ENCODE results near the gene CSNK1A1L.

CSNK1A1L gene

DNA sequence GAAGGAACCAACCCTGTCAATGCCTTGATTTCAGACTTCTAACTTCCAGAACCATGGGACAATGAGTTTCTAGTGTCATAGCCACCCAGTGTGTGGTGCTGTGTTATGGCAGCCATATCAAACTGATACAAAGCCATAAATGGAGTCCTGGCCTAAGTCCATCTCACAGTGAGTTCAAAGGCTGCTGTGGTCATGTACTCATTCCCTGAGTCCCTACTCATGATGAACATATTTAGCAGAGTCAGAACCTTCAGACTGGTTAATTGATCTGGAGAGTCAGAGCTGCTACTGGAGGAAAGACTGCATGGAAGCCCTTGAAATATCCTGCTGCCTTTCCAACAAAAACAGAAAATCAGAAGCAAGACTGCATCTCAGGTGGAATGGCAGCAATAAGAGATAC lies 39.2 kb upstream of the CSNK1A1L start:
- no peaks in the 10 kb centered on the region for H3F3A ChIP-seq (ENCODE audit: insufficient read depth)

DNA sequence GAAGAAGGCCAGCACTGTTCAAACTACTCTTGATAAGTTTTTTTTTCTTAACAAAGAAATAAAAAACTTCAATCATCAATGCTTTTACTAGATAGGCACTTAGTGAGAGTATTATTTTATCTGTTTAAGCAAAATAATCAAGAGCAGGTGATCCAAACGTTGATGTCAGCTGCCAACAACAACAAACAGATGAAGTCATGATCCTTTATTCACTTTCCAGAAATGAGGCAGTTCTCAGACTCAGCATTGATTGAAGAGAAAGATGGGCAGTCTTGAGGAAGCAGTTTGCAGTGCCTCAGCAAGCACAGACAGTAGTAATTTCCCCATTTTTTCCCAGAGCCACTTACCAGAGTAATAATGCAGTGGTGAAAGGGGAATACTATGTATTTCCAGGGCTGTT lies 38.4 kb upstream of the CSNK1A1L start:
- Histone ChIP-seq H3K27ac (ENCODE audit: low read depth, low read length) (no peak overlapping the region), H3K27me3 (ENCODE audit: low read length) (no peaks in the 10 kb centered on the region), H4K20me1 (ENCODE audit: low read depth, low read length) (no peaks in the 10 kb centered on the region), H2AFZ (ENCODE audit: low read depth, low read length, severe bottlenecking) (no peak overlapping the region), H3K79me2 (ENCODE audit: insufficient read depth, low read length) (no peaks in the 10 kb centered on the region), H3K9ac (ENCODE audit: low read length) (no peak overlapping the region), H3K4me2 (ENCODE audit: low read depth, low read length, poor library complexity, severe bottlenecking) (no peak overlapping the region), H3F3A (ENCODE audit: insufficient read depth) (no peaks in the 10 kb centered on the region), H3K36me3 (ENCODE audit: low read length) (no peaks in the 10 kb centered on the region), H3K9me3 (ENCODE audit: insufficient read depth, low read length) (no peaks in the 10 kb centered on the region), H3K4me3 (ENCODE audit: insufficient read depth, low read length, poor library complexity, severe bottlenecking) (no peak overlapping the region), H3K9me2 (replicated peaks; ENCODE audit: insufficient read depth, low read length) (no peaks in the 10 kb centered on the region)
- no peak for TF ChIP-seq EZH2phosphoT487 (conservative IDR thresholded peaks at IDR 0.05; ENCODE audit: low read length)
- TF ChIP-seq, protein P1, sequence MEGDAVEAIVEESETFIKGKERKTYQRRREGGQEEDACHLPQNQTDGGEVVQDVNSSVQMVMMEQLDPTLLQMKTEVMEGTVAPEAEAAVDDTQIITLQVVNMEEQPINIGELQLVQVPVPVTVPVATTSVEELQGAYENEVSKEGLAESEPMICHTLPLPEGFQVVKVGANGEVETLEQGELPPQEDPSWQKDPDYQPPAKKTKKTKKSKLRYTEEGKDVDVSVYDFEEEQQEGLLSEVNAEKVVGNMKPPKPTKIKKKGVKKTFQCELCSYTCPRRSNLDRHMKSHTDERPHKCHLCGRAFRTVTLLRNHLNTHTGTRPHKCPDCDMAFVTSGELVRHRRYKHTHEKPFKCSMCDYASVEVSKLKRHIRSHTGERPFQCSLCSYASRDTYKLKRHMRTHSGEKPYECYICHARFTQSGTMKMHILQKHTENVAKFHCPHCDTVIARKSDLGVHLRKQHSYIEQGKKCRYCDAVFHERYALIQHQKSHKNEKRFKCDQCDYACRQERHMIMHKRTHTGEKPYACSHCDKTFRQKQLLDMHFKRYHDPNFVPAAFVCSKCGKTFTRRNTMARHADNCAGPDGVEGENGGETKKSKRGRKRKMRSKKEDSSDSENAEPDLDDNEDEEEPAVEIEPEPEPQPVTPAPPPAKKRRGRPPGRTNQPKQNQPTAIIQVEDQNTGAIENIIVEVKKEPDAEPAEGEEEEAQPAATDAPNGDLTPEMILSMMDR (IDR thresholded peaks at IDR 0.05; ENCODE audit: insufficient read depth, low read length, poor library complexity, severe bottlenecking), result no peak

More for the DNA sequence above, 39.2 kb upstream of the CSNK1A1L start:
- Histone ChIP-seq H3K9me3 (ENCODE audit: insufficient read depth, low read length) (no peaks in the 10 kb centered on the region), H2AFZ (ENCODE audit: low read depth, low read length, severe bottlenecking) (no peak overlapping the region), H3K4me3 (ENCODE audit: insufficient read depth, low read length, poor library complexity, severe bottlenecking) (no peak overlapping the region), H3K27me3 (ENCODE audit: low read length) (no peaks in the 10 kb centered on the region), H3K9me2 (replicated peaks; ENCODE audit: insufficient read depth, low read length) (no peaks in the 10 kb centered on the region), H3K9ac (ENCODE audit: low read length) (no peak overlapping the region), H4K20me1 (ENCODE audit: low read depth, low read length) (no peaks in the 10 kb centered on the region), H3K79me2 (ENCODE audit: insufficient read depth, low read length) (no peaks in the 10 kb centered on the region), H3K36me3 (ENCODE audit: low read length) (no peaks in the 10 kb centered on the region), H3K27ac (ENCODE audit: low read depth, low read length) (no peak overlapping the region), H3K4me2 (ENCODE audit: low read depth, low read length, poor library complexity, severe bottlenecking) (no peak overlapping the region)
- no peak for TF ChIP-seq EZH2phosphoT487 (conservative IDR thresholded peaks at IDR 0.05; ENCODE audit: low read length)
- TF ChIP-seq, protein P1 (IDR thresholded peaks at IDR 0.05; ENCODE audit: insufficient read depth, low read length, poor library complexity, severe bottlenecking), result no peak

DNA sequence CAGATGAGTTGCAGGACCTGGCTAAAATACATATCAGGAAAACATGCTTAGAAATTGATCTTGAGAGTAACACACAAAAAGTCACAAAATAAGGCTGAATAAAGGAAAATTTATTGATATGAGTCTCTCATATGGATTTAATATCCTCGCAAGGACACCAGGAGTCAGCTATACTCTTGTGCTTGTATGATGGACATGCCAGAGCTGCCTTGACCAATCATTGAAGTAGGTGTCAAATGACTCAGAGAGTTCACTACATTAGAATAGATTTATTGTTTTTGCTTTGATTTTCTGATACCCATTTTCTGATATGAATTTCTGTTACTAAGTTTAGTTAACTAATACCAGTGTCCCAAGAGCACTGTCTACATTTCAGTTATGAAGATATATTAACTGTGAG lies 37.4 kb upstream of the CSNK1A1L start:
- no peaks in the 10 kb centered on the region for H4K20me1 ChIP-seq (ENCODE audit: low read depth, low read length)
- no peaks in the 10 kb centered on the region for H3K79me2 ChIP-seq (ENCODE audit: insufficient read depth, low read length)
- H3K9me2 ChIP-seq (replicated peaks; ENCODE audit: insufficient read depth, low read length), result no peaks in the 10 kb centered on the region
- H3K36me3 ChIP-seq (ENCODE audit: low read length), result no peaks in the 10 kb centered on the region
- H3K9ac ChIP-seq (ENCODE audit: low read length), result no peak overlapping the region
- H3F3A ChIP-seq (ENCODE audit: insufficient read depth), result no peaks in the 10 kb centered on the region
- H3K27me3 ChIP-seq (ENCODE audit: low read length), result no peaks in the 10 kb centered on the region
- no peak overlapping the region for H3K4me3 ChIP-seq (ENCODE audit: insufficient read depth, low read length, poor library complexity, severe bottlenecking)
- no peak overlapping the region for H2AFZ ChIP-seq (ENCODE audit: low read depth, low read length, severe bottlenecking)
- TF ChIP-seq, protein P1 (IDR thresholded peaks at IDR 0.05; ENCODE audit: insufficient read depth, low read length, poor library complexity, severe bottlenecking), result no peak
- no peak for TF ChIP-seq EZH2phosphoT487 (conservative IDR thresholded peaks at IDR 0.05; ENCODE audit: low read length)
- H3K27ac ChIP-seq (ENCODE audit: low read depth, low read length), result no peak overlapping the region
- H3K9me3 ChIP-seq (ENCODE audit: insufficient read depth, low read length), result no peaks in the 10 kb centered on the region
- H3K4me2 ChIP-seq (ENCODE audit: low read depth, low read length, poor library complexity, severe bottlenecking), result no peak overlapping the region
